GM12891 (cell line): ENCODE results near the gene CALU. TPM values are rescaled to one million over a fixed set of nuclear protein-coding genes. Genes with fewer than 3 reads are reported as not detected.

ENCODE experiments used
- DNase-seq: peaks from one replicate; pipeline ENCODE4 v3.0.0; 2011; ENCODE audit warnings: low spot score; ENCODE audit not compliant: insufficient read length
- FAIRE-seq: peaks from 2 replicates; lab custom pipeline; 2011; peaks lifted over from hg19 to GRCh38; lab: Jason Lieb, UNC
- PAX5 ChIP-seq: IDR thresholded peaks from 2 replicates; pipeline ENCODE4 v1.6.1; 2011; ENCODE audit warnings: low read length, moderate library complexity, mild to moderate bottlenecking; ENCODE audit not compliant: insufficient read depth, severe bottlenecking
- POLR2A ChIP-seq: IDR thresholded peaks from 2 replicates; pipeline ENCODE4 v1.6.1; 2011; ENCODE audit warnings: low read depth, low read length, control low read depth
- POLR2AphosphoS5 ChIP-seq: IDR thresholded peaks from 2 replicates; pipeline ENCODE4 v1.6.1; 2011; ENCODE audit warnings: low read depth, low read length, control low read depth
- POU2F2 ChIP-seq: IDR thresholded peaks from 2 replicates; pipeline ENCODE4 v1.6.1; 2011; ENCODE audit warnings: low read depth, mild to moderate bottlenecking, control low read depth, low read length, moderate library complexity
- SPI1 ChIP-seq: IDR thresholded peaks from 2 replicates; pipeline ENCODE4 v1.6.1; 2011; ENCODE audit warnings: low read depth, low read length, control low read depth
- TAF1 ChIP-seq: IDR thresholded peaks from 2 replicates; pipeline ENCODE4 v1.6.1; 2011; ENCODE audit warnings: low read depth, low read length, control low read depth
- polyA plus RNA-seq: library from polyadenylated mRNA; unstranded; fragments of >200 nt; gene quantifications from one replicate; pipeline ENCODE4 v1.2.1, GENCODE V29; 2012; ENCODE audit warnings: low read depth, missing spikeins, inconsistent platforms; ENCODE audit not compliant: missing spikeins

The CALU gene
- 22.9 TPM for polyA plus RNA-seq

GRCh38 chr7:128739048-128739962, at the start of gene CALU:
Gene CALU, plus strand, starts transcription at chr7:128739359. Its CDS starts 9,225 bp downstream, at chr7:128748584.
- FAIRE-seq (peak; percentile 98), DNase-seq (peak; percentile 97)
- TF ChIP-seq TAF1, result peak; percentile 51
- TF ChIP-seq SPI1, result no peak
- peak; percentile 36; the same call in 1 of the 2 replicates for TF ChIP-seq POU2F2
- TF ChIP-seq POLR2AphosphoS5, result peak; percentile 82
- TF ChIP-seq POLR2A, result peak; percentile 85
- TF ChIP-seq PAX5, result no peak

DNA sequence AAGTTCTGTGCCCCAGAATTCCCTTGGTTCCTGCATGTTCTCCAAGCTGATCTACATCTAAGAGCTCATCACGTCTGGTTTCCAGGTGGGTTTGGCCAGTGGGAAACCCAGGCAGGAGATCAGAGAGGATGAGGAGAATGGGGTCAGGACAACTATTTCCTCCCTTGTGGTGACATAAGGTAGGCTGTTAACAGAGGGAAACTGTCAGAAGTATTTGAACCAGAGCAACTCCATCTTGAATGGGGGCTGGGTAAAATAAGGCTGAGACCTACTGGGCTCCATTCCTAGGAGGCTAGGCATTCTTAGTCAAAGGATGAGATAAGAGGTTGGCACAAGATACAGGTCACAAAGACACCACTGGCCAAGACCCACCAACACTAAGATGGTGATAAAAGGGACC, 47.9 kb upstream of the CALU start:
- TF ChIP-seq POLR2A (no peak), POLR2AphosphoS5 (no peak), SPI1 (no peak), POU2F2 (no peak), PAX5 (no peak), TAF1 (no peak)
- DNase-seq (no peak), FAIRE-seq (no peak)

DNA sequence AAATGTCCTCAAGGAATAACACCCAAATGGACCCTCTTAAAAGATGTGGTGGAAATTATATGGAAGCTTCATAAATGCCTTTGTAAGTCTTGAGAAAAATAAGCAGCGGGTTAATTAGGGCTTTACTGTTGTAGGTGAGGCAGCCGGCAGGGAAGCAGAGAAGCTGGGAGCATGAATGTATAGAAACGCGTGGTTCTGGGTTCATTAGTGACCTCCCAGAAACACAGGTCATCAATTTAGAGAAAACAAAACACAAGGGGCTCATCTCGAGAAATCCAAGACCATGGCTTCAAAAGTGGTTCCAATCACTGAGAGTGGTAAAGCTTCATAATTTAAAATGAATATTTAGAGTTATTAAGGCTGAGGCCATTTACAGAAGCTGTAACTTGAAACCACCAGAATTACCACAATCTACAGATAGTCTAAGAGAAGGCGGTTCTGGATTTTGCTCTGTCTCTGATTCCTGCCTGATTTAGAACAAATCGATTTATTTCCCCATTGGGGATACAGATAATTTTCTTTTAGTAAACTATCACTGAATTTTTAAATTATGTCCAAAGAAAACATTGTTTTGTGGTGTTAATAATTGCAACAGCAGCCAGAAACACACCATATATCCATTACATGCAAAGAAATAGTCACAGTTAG, 46.4 kb upstream of the CALU start:
- FAIRE-seq (no peak), DNase-seq (no peak)
- TF ChIP-seq POLR2AphosphoS5, result no peak
- TF ChIP-seq POLR2A, result no peak
- TF ChIP-seq TAF1, result no peak
- TF ChIP-seq POU2F2, result no peak
- TF ChIP-seq PAX5, result no peak
- TF ChIP-seq SPI1, result no peak

DNA sequence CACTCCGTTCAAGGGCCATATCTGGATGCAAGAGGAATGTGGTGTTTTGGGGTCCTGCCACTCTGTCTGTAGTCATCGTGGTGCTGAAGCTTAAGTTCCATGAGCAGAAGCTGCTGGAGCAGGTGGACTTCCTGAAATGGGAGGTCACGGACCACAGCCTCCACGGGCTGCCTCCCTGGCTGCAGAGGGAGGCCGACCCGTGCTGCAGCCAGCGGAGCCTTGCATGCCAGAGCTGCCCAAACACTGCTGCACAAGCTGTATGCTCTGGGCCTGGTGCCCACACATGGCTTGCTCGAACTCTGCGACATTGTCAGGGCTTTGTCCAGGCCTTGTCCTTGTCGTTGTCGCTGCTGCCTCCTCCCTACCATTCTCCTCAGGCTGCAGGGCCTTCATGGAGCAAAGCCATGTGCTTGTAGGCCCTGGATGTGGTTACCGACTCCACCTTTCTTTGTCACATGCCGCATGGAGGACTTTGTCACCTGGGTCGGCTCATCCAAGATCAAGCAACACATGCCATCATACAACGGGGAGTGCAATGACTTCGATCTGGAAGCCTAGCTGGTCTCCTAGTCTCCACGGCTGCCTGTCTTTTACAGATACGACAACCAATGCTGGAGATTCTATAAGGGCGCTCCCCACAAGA, 45.7 kb upstream of the CALU start:
- no peak for TF ChIP-seq POU2F2
- TF ChIP-seq SPI1, result no peak
- no peak for TF ChIP-seq POLR2AphosphoS5
- TF ChIP-seq TAF1, result no peak
- no peak for TF ChIP-seq PAX5
- no peak for TF ChIP-seq POLR2A
- DNase-seq (no peak), FAIRE-seq (no peak)

DNA sequence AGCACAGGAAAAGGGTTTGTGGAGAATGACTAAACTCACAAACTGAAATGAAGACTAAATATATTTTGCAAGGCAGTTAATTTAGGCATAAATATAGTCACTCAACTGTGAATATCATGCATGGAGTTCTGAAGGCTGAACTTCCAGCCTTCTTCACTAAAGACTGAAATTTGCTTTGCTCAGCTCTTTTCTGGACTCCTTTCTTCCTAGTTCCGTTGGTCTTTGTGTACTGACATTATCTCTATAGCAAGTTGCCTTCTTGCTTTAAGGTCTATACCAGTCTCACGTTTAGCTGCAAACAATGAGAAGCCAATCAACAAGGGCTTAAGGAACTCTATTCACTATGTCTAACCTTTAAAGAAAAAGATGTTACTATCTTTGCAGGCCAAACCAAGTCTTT, 44.4 kb upstream of the CALU start:
- no peak for TF ChIP-seq POLR2A
- TF ChIP-seq TAF1, result no peak
- no peak for DNase-seq
- no peak for FAIRE-seq

DNA sequence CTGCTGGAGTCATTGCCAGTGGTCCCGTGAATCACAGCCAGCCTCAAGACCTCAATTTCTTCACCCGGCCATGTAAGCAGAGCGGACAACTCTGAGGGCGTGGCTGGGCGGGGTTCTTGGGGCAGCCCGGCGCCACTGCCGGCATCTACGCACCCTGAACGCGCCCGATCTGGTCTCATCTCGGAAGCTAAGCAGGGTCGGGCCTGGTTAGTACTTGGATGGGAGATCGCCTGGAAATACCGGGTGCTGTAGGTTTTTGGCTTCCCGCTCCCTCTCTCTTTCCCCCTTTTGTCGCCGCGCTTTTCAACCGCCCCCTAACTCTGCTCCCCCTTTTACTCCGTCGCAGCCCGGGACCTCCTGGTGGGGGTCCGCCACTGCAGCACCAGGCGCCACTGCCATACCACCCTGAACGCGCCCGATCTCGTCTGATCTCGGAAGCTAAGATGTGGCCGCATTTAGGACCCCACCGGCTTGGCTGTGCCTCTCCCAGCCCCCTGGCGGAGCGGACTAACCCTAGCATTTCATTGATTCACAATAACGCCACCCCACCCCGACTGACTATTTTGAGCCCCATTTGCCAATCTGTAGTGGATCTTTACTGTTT, 41.8 kb upstream of the CALU start:
- DNase-seq, result peak; percentile 55

DNA sequence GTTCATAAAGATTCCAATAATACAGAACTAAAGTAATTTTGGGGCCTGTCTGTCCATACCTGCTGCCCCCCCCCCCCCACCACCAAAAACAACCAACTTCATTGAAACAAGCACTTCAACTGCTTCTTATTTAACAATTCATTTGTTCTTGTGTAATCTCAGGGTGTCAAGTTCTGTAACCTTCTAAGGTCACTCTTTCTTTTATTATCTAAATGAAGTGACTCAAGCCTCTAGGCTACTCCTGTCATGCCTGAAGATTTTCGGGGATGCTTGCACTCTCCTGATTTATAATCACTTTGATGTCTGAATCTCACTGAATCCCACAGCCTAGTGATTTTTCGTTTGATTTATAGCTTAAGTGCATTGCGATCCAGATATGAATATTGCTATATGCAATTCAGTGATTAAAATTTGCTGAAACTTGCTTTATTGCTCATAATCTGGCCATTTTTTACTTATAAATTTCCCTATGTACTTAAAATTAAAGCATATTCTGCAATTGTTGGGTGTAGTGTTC, 39.9 kb upstream of the CALU start:
- TF ChIP-seq POLR2A, result no peak
- TF ChIP-seq TAF1, result no peak
- no peak for TF ChIP-seq SPI1
- TF ChIP-seq POU2F2, result no peak
- no peak for TF ChIP-seq POLR2AphosphoS5
- no peak for TF ChIP-seq PAX5
- FAIRE-seq (no peak), DNase-seq (no peak)

More for the DNA sequence above, 41.8 kb upstream of the CALU start:
- TF ChIP-seq POLR2A (no peak), POU2F2 (no peak), PAX5 (peak; percentile 11), TAF1 (no peak), SPI1 (no peak), POLR2AphosphoS5 (no peak)
- peak; percentile 63 for FAIRE-seq

GRCh38 chr7:128699895-128700294, 39.3 kb upstream of the CALU start:
- DNase-seq, result no peak
- no peak for TF ChIP-seq TAF1
- no peak for TF ChIP-seq POLR2A
- TF ChIP-seq SPI1, result no peak
- TF ChIP-seq POU2F2, result no peak
- no peak for TF ChIP-seq PAX5
- no peak for TF ChIP-seq POLR2AphosphoS5
- FAIRE-seq, result no peak
